GM12878 (cell line): ENCODE data around the gene ADGRL4. TPM values are rescaled to one million over a fixed set of nuclear protein-coding genes. Genes with fewer than 3 reads are reported as not detected.

Experiments used
- ATAC-seq: fragments of 200-7000 bp; cut with Tn5 transposase; 3 replicates; pipeline ENCODE4 v1.9.1; 2020; ENCODE audit warnings: mild to moderate bottlenecking, moderate library complexity
- BruUV-seq: library from RNA; stranded (reverse); fragments of 400-500 nt; replicated peaks from 2 replicates; lab custom pipeline; 2021; lab: Mats Ljungman, UMichigan
- CTCF ChIA-PET: fragments of 300-600 bp; sonication (Branson Sonifier 250); formaldehyde crosslinking; extraction: SDS; loops from one replicate; lab custom pipeline; 2021; ENCODE audit warnings: inconsistent platforms; lab: Yijun Ruan, JAX
- POLR2A ChIA-PET: fragments of 350-600 bp; formaldehyde crosslinking; extraction: SDS; loops from one replicate; lab custom pipeline; 2021; ENCODE audit warnings: inconsistent platforms; lab: Charles Lee
- RAD21 ChIA-PET: fragments of 300-600 bp; sonication (Branson Sonifier 250); formaldehyde crosslinking; loops from one replicate; lab custom pipeline; 2023; ENCODE audit warnings: antibody characterized with exemption; ENCODE audit not compliant: unreplicated experiment; lab: Charles Lee
- SMC1A ChIA-PET: fragments of 300-600 bp; sonication (Branson Sonifier 250); formaldehyde crosslinking; loops from one replicate; lab custom pipeline; 2023; ENCODE audit not compliant: unreplicated experiment, uncharacterized antibody; lab: Charles Lee
- DNase-seq: peaks from one replicate; pipeline ENCODE4 v3.0.0-alpha.2; 2011; ENCODE audit warnings: low read depth, low spot score
- FAIRE-seq: peaks from 3 replicates; lab custom pipeline; 2011; peaks lifted over from hg19 to GRCh38; lab: Jason Lieb, UNC
- H2AFZ ChIP-seq: 2 replicates; pipeline ENCODE4 v1.6.0; 2011; ENCODE audit warnings: low read depth, low read length, control low read depth; ENCODE audit not compliant: control insufficient read depth
- H3K27ac ChIP-seq: 2 replicates; pipeline ENCODE4 v1.5.1; 2011; ENCODE audit warnings: control low read depth; ENCODE audit not compliant: control insufficient read depth, insufficient read depth
- H3K27me3 ChIP-seq, 2 experiments: replicated peaks in 1 of 2; 2 replicates each; pipeline versions ENCODE4 v1.6.0 to v1.6.1; 2011; ENCODE audit warnings: low read length in 1 of 2; ENCODE audit not compliant: control insufficient read depth in 2 of 2, insufficient read depth in 2 of 2
- H3K36me3 ChIP-seq, 2 experiments: 2 replicates each; pipeline ENCODE4 v1.5.1; 2011; ENCODE audit warnings: low read length in 1 of 2; ENCODE audit not compliant: control insufficient read depth in 2 of 2, insufficient read depth in 2 of 2
- H3K4me1 ChIP-seq: 2 replicates; pipeline ENCODE4 v1.6.1; 2011; ENCODE audit warnings: mild to moderate bottlenecking, low read length, moderate library complexity, mixed read lengths; ENCODE audit not compliant: control insufficient read depth, insufficient read depth
- H3K4me2 ChIP-seq: 2 replicates; pipeline ENCODE4 v1.6.0; 2011; ENCODE audit warnings: control low read depth; ENCODE audit not compliant: control insufficient read depth, insufficient read depth
- H3K4me3 ChIP-seq: fragments of 200-600 bp; sonication (generic); 2 replicates; pipeline ENCODE4 v1.5.1; 2016
- H3K79me2 ChIP-seq: 2 replicates; pipeline ENCODE4 v1.6.0; 2011; ENCODE audit warnings: low read length; ENCODE audit not compliant: control insufficient read depth, insufficient read depth
- H3K9ac ChIP-seq: 2 replicates; pipeline ENCODE4 v1.8.0; 2011; ENCODE audit warnings: low read length, control low read depth, mixed read lengths; ENCODE audit not compliant: control insufficient read depth, insufficient read depth
- H3K9me3 ChIP-seq: replicated peaks from 3 replicates; pipeline ENCODE4 v1.5.1; 2011; ENCODE audit warnings: mild to moderate bottlenecking, low read length; ENCODE audit not compliant: control insufficient read depth, insufficient read depth
- H4K20me1 ChIP-seq: 2 replicates; pipeline ENCODE4 v1.6.0; 2011; ENCODE audit not compliant: control insufficient read depth, insufficient read depth
- BACH1 ChIP-seq: fragments of 450-650 bp; IDR thresholded peaks from 2 replicates; pipeline ENCODE4 v1.6.1; 2017; ENCODE audit warnings: mild to moderate bottlenecking, borderline replicate concordance
- CTCF ChIP-seq, 3 experiments: IDR thresholded peaks in 2 of 3; conservative IDR thresholded peaks in 1 of 3; 2 replicates each; pipeline ENCODE4 v1.5.1; 2011; ENCODE audit warnings: low read depth in 3 of 3, low read length in 3 of 3, mild to moderate bottlenecking in 3 of 3, control low read depth in 2 of 3, moderate library complexity in 2 of 3, inconsistent platforms in 1 of 3, mixed read lengths in 1 of 3; ENCODE audit not compliant: control insufficient read depth in 2 of 3, insufficient read depth in 1 of 3; ENCODE audit errors: extremely low read depth in 1 of 3
- DPF2 ChIP-seq: fragments of 450-650 bp; IDR thresholded peaks from 2 replicates; pipeline ENCODE4 v1.6.1; 2017; ENCODE audit warnings: mild to moderate bottlenecking
- FOXM1 ChIP-seq: IDR thresholded peaks from 2 replicates; pipeline ENCODE4 v1.6.1; 2012; ENCODE audit warnings: low read depth, mild to moderate bottlenecking, inconsistent platforms, low read length, moderate library complexity
- IRF3 ChIP-seq: fragments of 450-650 bp; IDR thresholded peaks from 2 replicates; pipeline ENCODE4 v1.6.1; 2014; ENCODE audit warnings: mild to moderate bottlenecking
- NFYB ChIP-seq: IDR thresholded peaks from 2 replicates; pipeline ENCODE4 v1.6.1; 2011; ENCODE audit warnings: low read depth, mild to moderate bottlenecking, low read length, improper control_type of control experiment, moderate library complexity; ENCODE audit not compliant: insufficient read depth
- NKRF ChIP-seq: fragments of 450-650 bp; conservative IDR thresholded peaks from 2 replicates; pipeline ENCODE4 v1.6.1; 2017; ENCODE audit warnings: mild to moderate bottlenecking, moderate library complexity
- NR2C1 ChIP-seq: fragments of 450-650 bp; IDR thresholded peaks from 2 replicates; pipeline ENCODE4 v1.6.1; 2017; ENCODE audit warnings: antibody characterized with exemption, mild to moderate bottlenecking, moderate library complexity
- NR2F1 ChIP-seq: fragments of 450-650 bp; conservative IDR thresholded peaks from 2 replicates; pipeline ENCODE4 v1.6.1; 2017; ENCODE audit warnings: mild to moderate bottlenecking
- SMARCA5 ChIP-seq: fragments of 450-650 bp; IDR thresholded peaks from 2 replicates; pipeline ENCODE4 v1.6.1; 2017; ENCODE audit warnings: mild to moderate bottlenecking
- STAT1 ChIP-seq: fragments of 450-650 bp; conservative IDR thresholded peaks from 2 replicates; pipeline ENCODE4 v1.6.1; 2014; ENCODE audit warnings: antibody characterized with exemption, mild to moderate bottlenecking
- SUPT20H ChIP-seq: IDR thresholded peaks from 2 replicates; pipeline ENCODE4 v1.6.1; 2011; ENCODE audit warnings: low read depth, mild to moderate bottlenecking, low read length, moderate library complexity, borderline replicate concordance; ENCODE audit not compliant: control insufficient read depth
- TARDBP ChIP-seq: IDR thresholded peaks from 2 replicates; pipeline ENCODE4 v1.6.1; 2016; ENCODE audit warnings: borderline replicate concordance
- ZBED1 ChIP-seq: IDR thresholded peaks from 2 replicates; pipeline ENCODE4 v1.6.1; 2016; ENCODE audit warnings: borderline replicate concordance
- ZBTB11 ChIP-seq: fragments of 450-650 bp; formaldehyde crosslinking; IDR thresholded peaks from 2 replicates; pipeline ENCODE4 v1.5.0; 2022; ENCODE audit warnings: mild to moderate bottlenecking, missing genetic modification characterization
- ZNF24 ChIP-seq: fragments of 450-650 bp; IDR thresholded peaks from 2 replicates; pipeline ENCODE4 v1.6.1; 2017; ENCODE audit warnings: antibody characterized with exemption, mild to moderate bottlenecking
- ZNF274 ChIP-seq: IDR thresholded peaks from one replicate; pipeline ENCODE4 v1.8.0; 2011; ENCODE audit not compliant: insufficient read length, insufficient read depth
- WGBS: methylation state at CpG from one replicate; pipeline ENCODE4 v1.1.6; 2016; ENCODE audit warnings: low lambda C conversion rate; ENCODE audit not compliant: insufficient replicate concordance, insufficient coverage; ENCODE audit errors: missing lambda C conversion rate; 5-methylcytosine and 5-hydroxymethylcytosine counted together
- in situ Hi-C: fragments of 300-500 bp; cut with MboI; formaldehyde crosslinking; loops from 9 replicates; pipeline ENCODE4 v1.14.3; 2018; ENCODE audit warnings: mixed read lengths
- intact Hi-C: fragments of 100-400 bp; cut with micrococcal nuclease; formaldehyde crosslinking; loops from one replicate; pipeline ENCODE4 v1.14.2; 2022; ENCODE audit not compliant: unreplicated experiment
- polyA plus RNA-seq, 11 experiments: library from polyadenylated mRNA; depleted of rRNA in 4 of 11; unstranded in 6 of 11; stranded (reverse) in 5 of 11; fragments of >200 nt; fragmentation: Nextera tagmentation in 4 of 11; fragmentation: Illumina TruSeq in 1 of 11; extraction: Ambion mirVana in 4 of 11; extraction: Trizol in 1 of 11; gene quantifications; 1 replicate in 1 of 11; 2 replicates in 10 of 11; pipeline versions ENCODE4 v1.2.1 to v1.2.3, GENCODE V29; 2011 to 2016; ENCODE audit warnings: inconsistent platforms in 2 of 11, missing spikeins in 2 of 11, low read depth in 1 of 11
- total RNA-seq, 4 experiments: library from RNA; depleted of rRNA in 3 of 4; stranded (reverse); fragments of >200 nt in 3 of 4; fragmentation: Illumina TruSeq in 1 of 4; extraction: Trizol in 1 of 4; gene quantifications; 2 replicates each; pipeline versions ENCODE4 v1.2.1 to v1.2.3, GENCODE V29; 2013 to 2021

The ADGRL4 gene
- total and polyA plus RNA-seq, 10 of the 15 experiments (the other 5 are each of a cell fraction or from before 2014, with no cell fraction given): not detected

GRCh38 chr1:79004916-79005315, 1.6 kb downstream of the ADGRL4 start (continued):
- no peak for TF ChIP-seq CTCF (IDR thresholded peaks at IDR 0.05 in 2 of 3, conservative IDR thresholded peaks at IDR 0.05 in 1 of 3; ENCODE audit: control insufficient read depth in 2 of 3, extremely low read depth in 1 of 3, insufficient read depth in 1 of 3, low read depth in 3 of 3, low read length in 3 of 3)

- Histone ChIP-seq H3K79me2 (no peaks in the 10 kb centered on the region), H3K4me1 (no peaks in the 10 kb centered on the region), H3K4me3 (no peak overlapping the region), H3K27ac (no peak overlapping the region), H3K27me3 (no peaks in the 10 kb centered on the region)
- no peak for DNase-seq
- CTCF ChIA-PET: no interaction called here
- no peak for FAIRE-seq
- no peak for ATAC-seq
- POLR2A ChIA-PET: no interaction called here
- intact Hi-C loops: no loop called here
- WGBS: 0% methylated on average over 1 of the region's 1 CpG
- TF ChIP-seq SMARCA5 (no peak), NFYB (no peak), ZBED1 (no peak), IRF3 (no peak), BACH1 (no peak), SUPT20H (no peak), ZNF274 (no peak), TARDBP (no peak), ZNF24 (no peak), NKRF (no peak), DPF2 (no peak), NR2F1 (no peak), FOXM1 (no peak), STAT1 (no peak), ZBTB11 (CRISPR knock-in tag) (no peak), NR2C1 (no peak)
- TF ChIP-seq, all 136 proteins: peak for 0
- Histone ChIP-seq H4K20me1 (no peaks in the 10 kb centered on the region), H3K9ac (no peak overlapping the region), H3K36me3 (no peaks in the 10 kb centered on the region), H3K9me3 (no peaks in the 10 kb centered on the region), H2AFZ (no peak overlapping the region), H3K4me2 (no peak overlapping the region)
- in situ Hi-C loops: no loop called here
- ChIA-PET SMC1A (no interaction called here), RAD21 (no interaction called here)
- no TSS peak for BruUV-seq
Observed at GRCh38 chr1:78996791-78997190, 9.7 kb downstream of the ADGRL4 start.
